Measurements from ENCODE around the gene VSTM2B. TPM values are rescaled to one million over a fixed set of nuclear protein-coding genes. Genes with fewer than 3 reads are reported as not detected.

VSTM2B gene
- total RNA-seq, 4 donors from 2014 or later: not detected

GRCh38 chr19:29533578-29534544 is 8.1 kb downstream of the VSTM2B start:
- peaks cover 34% of the 10 kb centered on the region for H3K27me3 ChIP-seq
- in situ Hi-C loops (cut with MboI; ENCODE audit: low pct_ligation_motif_present in 1 of 4, low pct_unique_long_range_greater_than_20kb in 1 of 4, low sequenced_read_pairs in 3 of 4): no loop called here

GRCh38 chr19:29535214-29535831 is 9.5 kb downstream of the VSTM2B start:
- no peak for DNase-seq
- Histone ChIP-seq H3K27me3 (peaks cover 23% of the 10 kb centered on the region), H3K4me3 (no peak overlapping the region), H3K9me3 (no peaks in the 10 kb centered on the region), H3K27ac (no peak overlapping the region), H3K4me1 (peaks cover 0 to 1% (median 0%) of the 10 kb centered on the region in 4 donors), H3K36me3 (no peaks in the 10 kb centered on the region)
- TF ChIP-seq, protein P1, sequence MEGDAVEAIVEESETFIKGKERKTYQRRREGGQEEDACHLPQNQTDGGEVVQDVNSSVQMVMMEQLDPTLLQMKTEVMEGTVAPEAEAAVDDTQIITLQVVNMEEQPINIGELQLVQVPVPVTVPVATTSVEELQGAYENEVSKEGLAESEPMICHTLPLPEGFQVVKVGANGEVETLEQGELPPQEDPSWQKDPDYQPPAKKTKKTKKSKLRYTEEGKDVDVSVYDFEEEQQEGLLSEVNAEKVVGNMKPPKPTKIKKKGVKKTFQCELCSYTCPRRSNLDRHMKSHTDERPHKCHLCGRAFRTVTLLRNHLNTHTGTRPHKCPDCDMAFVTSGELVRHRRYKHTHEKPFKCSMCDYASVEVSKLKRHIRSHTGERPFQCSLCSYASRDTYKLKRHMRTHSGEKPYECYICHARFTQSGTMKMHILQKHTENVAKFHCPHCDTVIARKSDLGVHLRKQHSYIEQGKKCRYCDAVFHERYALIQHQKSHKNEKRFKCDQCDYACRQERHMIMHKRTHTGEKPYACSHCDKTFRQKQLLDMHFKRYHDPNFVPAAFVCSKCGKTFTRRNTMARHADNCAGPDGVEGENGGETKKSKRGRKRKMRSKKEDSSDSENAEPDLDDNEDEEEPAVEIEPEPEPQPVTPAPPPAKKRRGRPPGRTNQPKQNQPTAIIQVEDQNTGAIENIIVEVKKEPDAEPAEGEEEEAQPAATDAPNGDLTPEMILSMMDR (IDR thresholded peaks at IDR 0.05): no peak
- TF ChIP-seq POLR2AphosphoS5 (IDR thresholded peaks at IDR 0.05) (no peak), EP300 (IDR thresholded peaks at IDR 0.05; ENCODE audit: low read depth) (no peak)
- 68% methylated on average over 19 of the region's 19 CpGs; no CpG with 5 or more reads in 1 of the 2 donors for WGBS, 2 donors (ENCODE audit: low coverage in 1 of 2)
- in situ Hi-C loops (cut with MboI; ENCODE audit: low pct_ligation_motif_present in 1 of 4, low pct_unique_long_range_greater_than_20kb in 1 of 4, low sequenced_read_pairs in 3 of 4) (no loop called here), intact Hi-C loops (cut with DNase I; ENCODE audit: low total_unique reads) (no loop called here)

More at GRCh38 chr19:29533578-29534544, 8.1 kb downstream of the VSTM2B start:
- peaks cover 0 to 9% (median 3%) of the 10 kb centered on the region in 4 donors for H3K4me1 ChIP-seq
- 69 to 87% methylated on average over 3 to 13 of the region's 15 CpGs for WGBS, 2 donors (ENCODE audit: low coverage in 1 of 2)
- no peaks in the 10 kb centered on the region for H3K9me3 ChIP-seq
- intact Hi-C loops (cut with DNase I; ENCODE audit: low total_unique reads): loop anchor here (5.0 kb wide), 1 partner anchor 642 kb away; no protein-coding TSS in a partner anchor
- no peaks in the 10 kb centered on the region for H3K36me3 ChIP-seq
- H3K4me3 ChIP-seq: no peak overlapping the region
- no peak overlapping the region for H3K27ac ChIP-seq
- DNase-seq: no peak
- no peak for TF ChIP-seq EP300 (IDR thresholded peaks at IDR 0.05; ENCODE audit: low read depth)
- TF ChIP-seq, protein P1 (IDR thresholded peaks at IDR 0.05): no peak
- TF ChIP-seq POLR2AphosphoS5 (IDR thresholded peaks at IDR 0.05): no peak
- TF ChIP-seq POLR2A (IDR thresholded peaks at IDR 0.05): no peak

GRCh38 chr19:29535984-29536508 is 10.3 kb downstream of the VSTM2B start:
- peaks cover 17% of the 10 kb centered on the region for H3K27me3 ChIP-seq
- no peak overlapping the region for H3K4me3 ChIP-seq
- H3K27ac ChIP-seq: no peak overlapping the region
- in situ Hi-C loops (cut with MboI; ENCODE audit: low pct_ligation_motif_present in 1 of 4, low pct_unique_long_range_greater_than_20kb in 1 of 4, low sequenced_read_pairs in 3 of 4): no loop called here
- H3K4me1 ChIP-seq: no peaks in the 10 kb centered on the region
- TF ChIP-seq POLR2AphosphoS5 (IDR thresholded peaks at IDR 0.05) (no peak), POLR2A (IDR thresholded peaks at IDR 0.05) (no peak), EP300 (IDR thresholded peaks at IDR 0.05; ENCODE audit: low read depth) (no peak)
- TF ChIP-seq, protein P1 (IDR thresholded peaks at IDR 0.05): no peak
- no peak for DNase-seq
- intact Hi-C loops (cut with DNase I; ENCODE audit: low total_unique reads): no loop called here
- WGBS, 2 donors (ENCODE audit: low coverage in 1 of 2): 60 to 66% methylated on average over 1 to 4 of the region's 4 CpGs
- no peaks in the 10 kb centered on the region for H3K9me3 ChIP-seq
- H3K36me3 ChIP-seq: no peaks in the 10 kb centered on the region

DNA sequence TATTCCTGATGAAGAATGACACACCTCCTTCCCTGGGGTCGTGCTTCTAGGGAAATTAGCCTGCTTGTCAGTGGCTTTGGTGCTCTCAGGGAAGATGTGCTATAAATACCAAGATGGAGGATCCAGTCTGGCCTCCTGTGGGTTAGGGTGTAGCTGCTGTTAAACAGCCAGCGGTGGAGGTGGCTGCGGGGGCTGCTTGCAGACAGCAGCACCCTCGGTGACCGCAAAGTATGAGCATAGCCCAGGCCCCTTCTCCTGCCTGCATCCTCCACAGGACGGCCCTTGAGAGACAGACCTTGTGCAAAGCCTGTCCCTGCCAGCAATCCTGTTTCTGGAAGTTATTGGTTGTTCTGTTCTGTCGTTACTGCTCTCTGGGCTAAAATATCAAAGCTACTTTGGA is 11.4 kb downstream of the VSTM2B start:
- no peak for TF ChIP-seq POLR2AphosphoS5 (IDR thresholded peaks at IDR 0.05)
- TF ChIP-seq, protein P1 (IDR thresholded peaks at IDR 0.05): no peak
- no peak for TF ChIP-seq EP300 (IDR thresholded peaks at IDR 0.05; ENCODE audit: low read depth)
- TF ChIP-seq POLR2A (IDR thresholded peaks at IDR 0.05): no peak
- Histone ChIP-seq H3K27ac (no peak overlapping the region), H3K4me1 (no peaks in the 10 kb centered on the region), H3K4me3 (no peak overlapping the region), H3K9me3 (no peaks in the 10 kb centered on the region), H3K27me3 (peaks cover 7% of the 10 kb centered on the region), H3K36me3 (no peaks in the 10 kb centered on the region)
- intact Hi-C loops (cut with DNase I; ENCODE audit: low total_unique reads) (no loop called here), in situ Hi-C loops (cut with MboI; ENCODE audit: low pct_ligation_motif_present in 1 of 4, low pct_unique_long_range_greater_than_20kb in 1 of 4, low sequenced_read_pairs in 3 of 4) (no loop called here)
- DNase-seq: no peak
- 62% methylated on average over 7 of the region's 7 CpGs; no CpG with 5 or more reads in 1 of the 2 donors for WGBS, 2 donors (ENCODE audit: low coverage in 1 of 2)
